Measurements from ENCODE around the gene SLC9A1. TPM values are rescaled to one million over a fixed set of nuclear protein-coding genes. Genes with fewer than 3 reads are reported as not detected.

SLC9A1 gene
- total RNA-seq, 1 donor: 6.0 TPM

DNA sequence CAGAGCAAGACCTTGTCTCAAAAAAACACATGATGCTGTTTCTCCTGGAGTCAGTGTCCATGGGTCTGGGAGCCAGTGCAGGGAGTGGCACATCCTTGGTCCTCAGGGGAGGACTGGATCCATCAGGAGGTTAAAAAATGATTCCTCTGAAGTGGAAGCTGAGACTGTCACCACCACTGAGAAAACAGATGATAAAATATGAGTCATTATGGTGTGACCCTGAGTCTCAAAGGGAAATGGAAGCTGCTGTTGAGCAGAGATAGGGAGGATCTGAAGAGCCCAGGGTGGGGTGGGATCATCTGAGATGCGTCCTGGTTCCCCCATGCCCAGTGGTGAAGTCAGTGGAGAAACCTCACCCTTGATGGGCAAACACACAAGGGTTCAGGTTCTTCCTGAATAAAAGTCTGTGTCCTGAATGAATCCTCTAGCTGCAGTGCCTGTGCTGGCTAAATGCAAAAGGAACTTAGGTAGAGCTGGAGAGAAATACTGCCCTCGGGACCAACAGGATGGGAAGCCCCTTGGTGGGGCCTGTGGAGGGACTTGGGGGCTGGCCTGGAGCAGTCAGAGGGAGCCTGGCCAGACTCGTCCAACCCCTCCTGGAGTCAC lies 80.6 kb downstream of the SLC9A1 start:
- TF ChIP-seq, protein P1, sequence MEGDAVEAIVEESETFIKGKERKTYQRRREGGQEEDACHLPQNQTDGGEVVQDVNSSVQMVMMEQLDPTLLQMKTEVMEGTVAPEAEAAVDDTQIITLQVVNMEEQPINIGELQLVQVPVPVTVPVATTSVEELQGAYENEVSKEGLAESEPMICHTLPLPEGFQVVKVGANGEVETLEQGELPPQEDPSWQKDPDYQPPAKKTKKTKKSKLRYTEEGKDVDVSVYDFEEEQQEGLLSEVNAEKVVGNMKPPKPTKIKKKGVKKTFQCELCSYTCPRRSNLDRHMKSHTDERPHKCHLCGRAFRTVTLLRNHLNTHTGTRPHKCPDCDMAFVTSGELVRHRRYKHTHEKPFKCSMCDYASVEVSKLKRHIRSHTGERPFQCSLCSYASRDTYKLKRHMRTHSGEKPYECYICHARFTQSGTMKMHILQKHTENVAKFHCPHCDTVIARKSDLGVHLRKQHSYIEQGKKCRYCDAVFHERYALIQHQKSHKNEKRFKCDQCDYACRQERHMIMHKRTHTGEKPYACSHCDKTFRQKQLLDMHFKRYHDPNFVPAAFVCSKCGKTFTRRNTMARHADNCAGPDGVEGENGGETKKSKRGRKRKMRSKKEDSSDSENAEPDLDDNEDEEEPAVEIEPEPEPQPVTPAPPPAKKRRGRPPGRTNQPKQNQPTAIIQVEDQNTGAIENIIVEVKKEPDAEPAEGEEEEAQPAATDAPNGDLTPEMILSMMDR (IDR thresholded peaks at IDR 0.05; ENCODE audit: insufficient read depth, low read depth, low read length): no peak

DNA sequence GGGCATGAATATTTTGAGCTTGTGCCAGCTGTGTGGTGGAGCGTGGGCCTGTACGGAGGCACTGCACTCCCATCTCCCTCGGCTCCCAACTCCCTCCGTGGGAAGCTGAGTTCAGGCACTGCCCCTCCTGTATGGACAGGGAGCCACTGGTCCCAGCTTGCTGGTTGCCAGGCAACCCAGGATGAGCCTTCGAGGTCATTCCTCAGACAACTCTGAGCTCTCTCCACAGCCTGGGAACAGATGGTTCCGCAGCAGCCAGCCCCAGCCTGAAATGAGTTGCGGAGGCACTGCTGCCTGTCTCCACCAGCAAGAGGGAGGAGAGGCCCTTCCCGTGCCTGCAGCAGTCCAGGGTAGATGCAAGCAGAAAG lies 83.9 kb downstream of the SLC9A1 start:
- TF ChIP-seq, protein P1 (IDR thresholded peaks at IDR 0.05; ENCODE audit: insufficient read depth, low read depth, low read length): no peak
- no peak overlapping the region for H3K4me3 ChIP-seq (ENCODE audit: low read depth, low read length)
- DNase-seq (ENCODE audit: low read depth): peak; percentile 42

More for the DNA sequence above, 80.6 kb downstream of the SLC9A1 start:
- no peak for DNase-seq (ENCODE audit: low read depth)
- H3K4me3 ChIP-seq (ENCODE audit: low read depth, low read length): no peak overlapping the region

DNA sequence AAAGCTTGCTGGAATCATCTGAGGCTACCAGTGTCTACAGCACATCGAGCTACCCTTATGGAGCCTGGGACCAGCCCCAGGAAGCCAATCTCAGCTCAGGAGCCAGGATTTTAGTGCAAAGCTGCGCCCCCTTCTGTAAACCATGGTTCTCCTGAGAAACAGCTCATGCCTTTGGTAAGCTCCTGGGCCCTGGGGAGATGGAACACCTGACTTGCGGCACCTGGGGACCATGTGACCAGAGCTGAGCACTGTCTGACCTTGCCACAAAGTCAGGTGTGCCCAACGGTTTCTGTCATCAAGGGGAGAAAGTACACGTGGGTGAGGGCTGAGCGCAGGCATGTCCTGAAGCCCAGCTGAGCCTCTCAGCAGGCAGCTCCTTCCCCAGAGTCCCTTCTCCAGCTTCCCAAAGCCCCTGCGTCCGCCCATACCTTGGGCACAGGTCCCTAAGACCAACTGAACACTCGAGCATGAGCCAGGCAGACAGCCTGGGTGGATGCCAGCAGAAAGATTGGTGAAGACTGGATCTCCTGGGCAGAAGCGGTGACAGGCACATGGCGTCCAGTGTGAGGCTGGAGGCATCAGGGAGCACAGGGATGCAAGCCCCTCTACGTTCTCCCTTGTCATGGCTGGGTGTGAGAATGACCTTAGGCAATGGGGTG lies 84.4 kb downstream of the SLC9A1 start:
- no peak for DNase-seq (ENCODE audit: low read depth)
- H3K4me3 ChIP-seq (ENCODE audit: low read depth, low read length): no peak overlapping the region
- TF ChIP-seq, protein P1 (IDR thresholded peaks at IDR 0.05; ENCODE audit: insufficient read depth, low read depth, low read length): no peak

DNA sequence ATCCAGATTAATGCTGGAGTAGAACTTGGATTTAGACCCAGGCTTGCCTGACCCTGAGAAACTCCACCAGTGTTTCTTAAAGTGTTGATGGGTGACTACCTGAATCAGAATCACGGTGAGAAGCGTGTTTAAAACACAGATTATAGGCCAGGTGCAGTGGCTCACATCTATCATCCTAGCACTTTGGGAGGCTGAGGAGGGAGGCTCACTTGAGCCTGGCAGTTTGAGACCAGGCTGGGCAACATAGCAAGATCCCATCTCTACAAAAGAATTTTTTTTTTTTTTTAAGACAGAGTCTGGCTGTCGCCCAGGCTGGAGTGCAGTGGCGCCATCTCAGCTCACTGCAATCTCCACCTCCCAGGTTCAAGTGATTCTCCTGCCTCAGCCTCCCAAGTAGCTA lies 86.0 kb downstream of the SLC9A1 start:
- no peak for DNase-seq (ENCODE audit: low read depth)
- TF ChIP-seq, protein P1 (IDR thresholded peaks at IDR 0.05; ENCODE audit: insufficient read depth, low read depth, low read length): no peak
- H3K4me3 ChIP-seq (ENCODE audit: low read depth, low read length): no peak overlapping the region

DNA sequence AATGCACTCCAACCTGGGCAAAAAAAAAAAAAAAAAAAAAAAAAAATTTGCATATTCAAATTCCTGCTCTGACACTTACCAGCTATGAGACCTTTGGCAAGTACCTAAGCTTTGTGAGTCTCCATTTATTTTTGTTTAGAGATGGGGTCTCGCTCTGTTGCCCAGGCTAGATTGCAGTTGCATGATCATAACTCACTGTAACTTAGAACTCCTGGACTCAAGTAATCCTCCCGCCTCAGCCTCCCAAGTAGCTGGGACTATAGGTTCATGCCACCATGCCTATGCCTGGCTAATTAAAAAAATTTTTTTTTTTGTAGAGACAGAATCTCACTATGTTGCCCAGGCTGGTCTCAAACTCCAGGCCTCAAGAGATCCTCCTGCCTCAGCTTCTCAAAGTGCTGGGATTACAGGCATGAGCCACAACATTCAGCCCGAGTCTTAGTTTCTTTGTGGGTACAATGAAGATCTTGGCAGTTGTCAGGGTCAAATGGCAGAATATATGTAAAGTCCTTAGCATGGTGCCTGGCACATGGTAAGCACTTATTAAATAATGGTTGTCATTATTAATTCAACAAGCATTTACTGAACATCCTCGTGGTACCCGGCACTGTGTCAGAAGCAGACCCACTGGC lies 88.8 kb downstream of the SLC9A1 start:
- TF ChIP-seq, protein P1 (IDR thresholded peaks at IDR 0.05; ENCODE audit: insufficient read depth, low read depth, low read length): no peak
- no peak for DNase-seq (ENCODE audit: low read depth)
- H3K4me3 ChIP-seq (ENCODE audit: low read depth, low read length): no peak overlapping the region

DNA sequence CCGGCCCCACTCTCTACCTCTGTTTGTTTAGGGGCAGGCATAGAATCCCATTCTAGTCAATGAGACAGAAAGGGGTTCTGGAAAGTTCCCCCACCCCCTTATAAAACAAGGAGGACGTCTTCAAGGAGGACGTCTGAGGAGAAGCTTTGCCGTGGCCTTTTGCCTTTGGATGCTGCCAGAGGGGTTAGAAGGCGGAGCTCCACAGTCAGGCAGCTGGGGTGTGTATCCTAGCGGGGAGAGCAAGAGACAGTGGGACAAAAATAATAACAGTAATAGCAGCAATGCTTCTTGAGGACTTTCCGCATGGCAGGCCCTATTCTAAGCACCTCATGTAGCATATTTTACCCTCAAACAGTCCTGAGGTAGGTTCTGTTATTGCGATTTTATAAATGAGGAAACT lies 94.0 kb downstream of the SLC9A1 start:
- TF ChIP-seq, protein P1 (IDR thresholded peaks at IDR 0.05; ENCODE audit: insufficient read depth, low read depth, low read length): no peak
- no peak for DNase-seq (ENCODE audit: low read depth)
- no peak overlapping the region for H3K4me3 ChIP-seq (ENCODE audit: low read depth, low read length)
